HEK293T (cell line): ENCODE measurements around the gene ZNF217.
A peak's percentile ranks its signal among the peaks of the same experiment; 100 is the strongest.
"Not testable (repeated sequence)": the region's sequence is repeated elsewhere in the genome, so short reads cannot be mapped to it uniquely, and the experiment has no call there.

Source experiments
- CTCF ChIA-PET: fragments of 350-600 bp; formaldehyde crosslinking; extraction: SDS; loops from one replicate; lab custom pipeline; 2021; ENCODE audit warnings: antibody characterized with exemption, inconsistent platforms; lab: Yijun Ruan, JAX
- POLR2A ChIA-PET: fragments of 350-600 bp; formaldehyde crosslinking; extraction: SDS; loops from one replicate; lab custom pipeline; 2020; ENCODE audit warnings: antibody characterized with exemption, inconsistent platforms; lab: Yijun Ruan, JAX
- DNase-seq: peaks from one replicate; pipeline ENCODE4 v3.0.0; 2012; ENCODE audit warnings: mixed read lengths; ENCODE audit errors: extremely low spot score
- ARNT ChIP-seq: fragments of 450-650 bp; IDR thresholded peaks from 2 replicates; pipeline ENCODE4 v1.6.1; 2017; ENCODE audit warnings: mild to moderate bottlenecking
- BHLHE40 ChIP-seq: fragments of 450-650 bp; IDR thresholded peaks from 2 replicates; pipeline ENCODE4 v1.6.1; 2016; ENCODE audit warnings: mild to moderate bottlenecking, moderate library complexity, borderline replicate concordance
- CTBP1 ChIP-seq: fragments of 450-650 bp; IDR thresholded peaks from 2 replicates; pipeline ENCODE4 v1.6.1; 2016; ENCODE audit warnings: borderline replicate concordance
- ELF4 ChIP-seq: fragments of 450-650 bp; IDR thresholded peaks from 2 replicates; pipeline ENCODE4 v1.6.1; 2017; ENCODE audit warnings: antibody characterized with exemption
- FOXA1 ChIP-seq: fragments of 450-650 bp; IDR thresholded peaks from 2 replicates; pipeline ENCODE4 v1.6.1; 2016; ENCODE audit warnings: mild to moderate bottlenecking
- FOXK2 ChIP-seq: fragments of 450-650 bp; IDR thresholded peaks from 2 replicates; pipeline ENCODE4 v1.6.1; 2016; ENCODE audit warnings: mild to moderate bottlenecking
- FOXM1 ChIP-seq: fragments of 450-650 bp; IDR thresholded peaks from 2 replicates; pipeline ENCODE4 v1.6.1; 2017; ENCODE audit warnings: mild to moderate bottlenecking, borderline replicate concordance
- HDGF ChIP-seq: fragments of 450-650 bp; IDR thresholded peaks from 2 replicates; pipeline ENCODE4 v1.6.1; 2017; ENCODE audit warnings: antibody characterized with exemption, borderline replicate concordance
- L3MBTL2 ChIP-seq: fragments of 450-650 bp; conservative IDR thresholded peaks from 2 replicates; pipeline ENCODE4 v1.6.1; 2016; ENCODE audit warnings: mild to moderate bottlenecking
- LEF1 ChIP-seq: fragments of 450-650 bp; IDR thresholded peaks from 2 replicates; pipeline ENCODE4 v1.6.1; 2017; ENCODE audit warnings: mild to moderate bottlenecking, borderline replicate concordance
- NFRKB ChIP-seq: fragments of 450-650 bp; IDR thresholded peaks from 2 replicates; pipeline ENCODE4 v1.6.1; 2016; ENCODE audit warnings: mild to moderate bottlenecking, moderate library complexity
- SP1 ChIP-seq: fragments of 450-650 bp; IDR thresholded peaks from 2 replicates; pipeline ENCODE4 v1.6.1; 2017
- SUZ12 ChIP-seq: fragments of 450-650 bp; IDR thresholded peaks from 2 replicates; pipeline ENCODE4 v1.6.1; 2016; ENCODE audit warnings: mild to moderate bottlenecking
- TARDBP ChIP-seq: fragments of 450-650 bp; IDR thresholded peaks from 2 replicates; pipeline ENCODE4 v1.6.1; 2016
- ZNF384 ChIP-seq: fragments of 450-650 bp; IDR thresholded peaks from 2 replicates; pipeline ENCODE4 v1.6.1; 2016
- TF ChIP-seq, protein P1 (sequence below): fragments of 450-650 bp; IDR thresholded peaks from 2 replicates; pipeline ENCODE4 v1.6.1; 2016

Gene ZNF217

DNA sequence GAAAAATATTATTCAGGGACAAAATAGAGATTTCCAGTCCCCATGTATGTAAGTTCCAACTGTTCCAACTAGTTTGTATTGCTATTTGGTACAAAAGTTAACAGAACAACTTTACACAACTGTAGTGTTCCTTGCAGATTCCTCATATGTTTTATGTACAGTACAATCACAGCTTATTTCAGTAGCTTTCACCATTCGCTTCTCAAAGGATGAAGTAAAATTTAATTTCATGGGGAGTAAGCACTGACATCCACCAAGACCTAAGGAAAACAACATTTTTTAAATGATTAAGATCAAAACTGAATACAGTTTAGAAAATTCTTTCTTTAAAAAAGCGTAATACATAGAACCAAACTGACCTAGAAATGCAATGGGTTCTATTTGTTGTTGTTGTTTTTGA is 24.6 kb downstream of the ZNF217 start:
- ChIA-PET CTCF (interaction anchor here (1.8 kb wide), 1 partner anchor 11 kb away, joined by 3 read pairs; no protein-coding TSS in a partner anchor), POLR2A (no interaction called here)
- no peak for TF ChIP-seq FOXK2
- DNase-seq = no peak

DNA sequence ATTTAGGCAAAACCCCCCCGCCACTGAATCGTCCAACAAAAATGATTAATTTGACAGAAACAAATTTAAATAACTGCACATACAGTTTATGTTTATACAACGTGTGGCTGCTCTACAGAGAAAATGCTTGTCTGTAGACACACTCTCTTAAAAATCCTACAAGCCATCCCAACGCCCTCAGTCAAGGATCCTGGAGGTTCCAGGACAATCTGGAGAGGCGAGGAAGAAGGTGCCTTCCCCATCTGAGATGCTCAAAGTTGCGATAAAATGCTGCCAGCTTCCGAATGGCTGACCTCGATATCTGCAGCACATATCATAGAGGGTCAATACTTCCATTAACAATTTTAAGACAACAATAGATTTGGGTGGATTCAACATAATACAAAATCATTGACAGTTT is 25.3 kb downstream of the ZNF217 start:
- CTCF ChIA-PET = no interaction called here
- DNase-seq = no peak
- TF ChIP-seq TARDBP (no peak), SUZ12 (no peak), FOXA1 (no peak), HDGF (no peak), LEF1 (no peak)
- TF ChIP-seq, protein P1, sequence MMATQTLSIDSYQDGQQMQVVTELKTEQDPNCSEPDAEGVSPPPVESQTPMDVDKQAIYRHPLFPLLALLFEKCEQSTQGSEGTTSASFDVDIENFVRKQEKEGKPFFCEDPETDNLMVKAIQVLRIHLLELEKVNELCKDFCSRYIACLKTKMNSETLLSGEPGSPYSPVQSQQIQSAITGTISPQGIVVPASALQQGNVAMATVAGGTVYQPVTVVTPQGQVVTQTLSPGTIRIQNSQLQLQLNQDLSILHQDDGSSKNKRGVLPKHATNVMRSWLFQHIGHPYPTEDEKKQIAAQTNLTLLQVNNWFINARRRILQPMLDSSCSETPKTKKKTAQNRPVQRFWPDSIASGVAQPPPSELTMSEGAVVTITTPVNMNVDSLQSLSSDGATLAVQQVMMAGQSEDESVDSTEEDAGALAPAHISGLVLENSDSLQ = no peak
- POLR2A ChIA-PET = no interaction called here

DNA sequence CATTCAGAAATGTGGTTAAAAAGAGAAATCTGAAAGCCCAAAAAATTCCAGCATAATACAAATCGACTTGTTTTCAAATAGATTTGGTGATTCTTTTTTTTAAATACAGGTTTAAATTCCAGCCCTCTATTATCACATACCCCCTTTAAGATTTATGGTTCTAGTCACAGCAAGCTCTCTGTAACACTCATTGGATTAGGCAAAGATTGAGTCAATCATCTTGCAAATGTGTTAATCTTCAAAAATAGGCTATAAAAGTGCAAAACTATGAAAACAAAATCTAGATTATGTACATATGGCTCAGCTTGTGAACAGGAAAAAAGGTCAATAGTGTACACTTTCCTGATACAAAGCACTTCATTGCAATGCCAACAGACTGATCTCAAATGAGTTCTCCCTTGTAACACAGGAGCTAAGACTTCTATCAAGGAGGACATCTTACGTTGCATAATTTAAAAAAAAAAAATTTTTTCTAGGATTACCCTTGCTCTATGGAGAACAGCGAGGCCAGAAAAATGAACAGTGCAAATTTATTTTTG is 26.2 kb downstream of the ZNF217 start:
- TF ChIP-seq ZNF384 (no peak), ARNT (no peak), ELF4 (no peak), L3MBTL2 (no peak), FOXM1 (no peak)
- TF ChIP-seq, protein P1 = peak; percentile 46; the same call in 1 of the 2 replicates
- ChIA-PET POLR2A (no interaction called here), CTCF (no interaction called here)
- DNase-seq = no peak

- CTCF ChIA-PET = interaction anchor here (0.6 to 1.3 kb wide), 4 partner anchors 19 to 349 kb away, joined by 3 to 5 read pairs (median 3); no protein-coding TSS in a partner anchor
- POLR2A ChIA-PET, DNase-seq: not testable (repeated sequence)
Measured at GRCh38 chr20:53566623-53567022, 27.0 kb downstream of the ZNF217 start.

GRCh38 chr20:53565254-53565653 is 28.4 kb downstream of the ZNF217 start:
- TF ChIP-seq, protein P1 = no peak
- TF ChIP-seq ELF4 = no peak
- TF ChIP-seq HDGF = no peak
- no peak for TF ChIP-seq NFRKB
- no peak for TF ChIP-seq FOXA1
- TF ChIP-seq BHLHE40 = no peak
- TF ChIP-seq SP1 = no peak
- TF ChIP-seq ZNF384 = no peak
- no peak for DNase-seq
- ChIA-PET CTCF (no interaction called here), POLR2A (no interaction called here)

- CTCF ChIA-PET, DNase-seq: not testable (repeated sequence)
- POLR2A ChIA-PET = interaction anchor here (0.6 kb wide), 1 partner anchor 213 kb away, joined by 3 read pairs; no protein-coding TSS in a partner anchor
Measured at GRCh38 chr20:53562104-53562764, 31.4 kb downstream of the ZNF217 start.

GRCh38 chr20:53561505-53561904 is 32.1 kb downstream of the ZNF217 start:
- TF ChIP-seq SP1 (no peak), FOXK2 (no peak), ZNF384 (no peak), BHLHE40 (no peak), ARNT (no peak), NFRKB (no peak), LEF1 (no peak), L3MBTL2 (no peak), FOXM1 (no peak), FOXA1 (no peak), TARDBP (no peak), CTBP1 (no peak), ELF4 (no peak), SUZ12 (no peak), HDGF (no peak)
- TF ChIP-seq, protein P1 = no peak
- CTCF ChIA-PET = no interaction called here
- no peak for DNase-seq
- POLR2A ChIA-PET = no interaction called here
